CD14-positive monocyte (primary cell): ENCODE data around the gene PON2. TPM values are rescaled to one million over a fixed set of nuclear protein-coding genes. Genes with fewer than 3 reads are reported as not detected.
A peak's percentile ranks its signal among the peaks of the same experiment; 100 is the strongest.

Experiments
- DNase-seq, 3 donors: peaks; one replicate each; pipeline ENCODE4 v3.0.0-alpha.2; 2011 to 2022
- H2AFZ ChIP-seq: 2 replicates; pipeline ENCODE4 v1.6.0; 2012; ENCODE audit warnings: mild to moderate bottlenecking, low read depth, low read length, inconsistent platforms; ENCODE audit not compliant: insufficient read depth, poor library complexity, severe bottlenecking
- H3K27ac ChIP-seq, 2 donors: 1 replicate in 1 of 2; 2 replicates in 1 of 2; pipeline ENCODE4 v1.5.1; 2012 to 2013; ENCODE audit warnings: low read length in 2 of 2, control low read depth in 1 of 2, inconsistent platforms in 1 of 2, low read depth in 1 of 2, mild to moderate bottlenecking in 1 of 2
- H3K27me3 ChIP-seq, 2 donors: one replicate each; pipeline versions ENCODE4 v1.6.0 to v1.6.1; 2011 to 2013; ENCODE audit warnings: low read length in 2 of 2; ENCODE audit not compliant: control insufficient read depth in 2 of 2, insufficient read depth in 2 of 2
- H3K36me3 ChIP-seq, 2 donors: replicated peaks in 1 of 2; 1 replicate in 1 of 2; 2 replicates in 1 of 2; pipeline versions ENCODE4 v1.5.1 to v1.6.1; 2012 to 2013; ENCODE audit warnings: low read length in 2 of 2, control low read depth in 1 of 2, inconsistent platforms in 1 of 2, mild to moderate bottlenecking in 1 of 2; ENCODE audit not compliant: insufficient read depth in 2 of 2, control insufficient read depth in 1 of 2
- H3K4me1 ChIP-seq, 2 donors: 1 replicate in 1 of 2; 2 replicates in 1 of 2; pipeline versions ENCODE4 v1.5.1 to v1.6.1; 2012 to 2013; ENCODE audit warnings: low read length in 2 of 2, control low read depth in 1 of 2, inconsistent platforms in 1 of 2, mild to moderate bottlenecking in 1 of 2, moderate library complexity in 1 of 2; ENCODE audit not compliant: insufficient read depth in 2 of 2, control insufficient read depth in 1 of 2
- H3K4me2 ChIP-seq: replicated peaks from 2 replicates; pipeline ENCODE3; 2012; ENCODE audit warnings: low read length, moderate library complexity, mild to moderate bottlenecking; ENCODE audit not compliant: poor library complexity, severe bottlenecking; ENCODE audit errors: extremely low read depth
- H3K4me3 ChIP-seq, 3 experiments: fragments of 200-600 bp in 1 of 3; sonication (generic) in 1 of 3; replicated peaks in 1 of 3; 1 replicate in 2 of 3; 2 replicates in 1 of 3; pipeline ENCODE4 v1.5.1; 2011 to 2013; ENCODE audit warnings: low read length in 3 of 3, mild to moderate bottlenecking in 3 of 3, control low read depth in 2 of 3, low read depth in 2 of 3, inconsistent platforms in 1 of 3, moderate library complexity in 1 of 3
- H3K79me2 ChIP-seq: 2 replicates; pipeline ENCODE4 v1.6.0; 2012; ENCODE audit warnings: mild to moderate bottlenecking, control low read depth, inconsistent platforms, low read length, moderate library complexity; ENCODE audit not compliant: insufficient read depth
- H3K9ac ChIP-seq: 2 replicates; pipeline ENCODE4 v1.6.0; 2017; ENCODE audit warnings: low read length, mild to moderate bottlenecking; ENCODE audit not compliant: insufficient read depth, poor library complexity, severe bottlenecking
- H3K9me3 ChIP-seq, 2 donors: replicated peaks in 1 of 2; 1 replicate in 1 of 2; 2 replicates in 1 of 2; pipeline versions ENCODE4 v1.5.1 to v1.6.1; 2012 to 2013; ENCODE audit warnings: low read length in 2 of 2, control low read depth in 1 of 2; ENCODE audit not compliant: control insufficient read depth in 1 of 2, insufficient read depth in 1 of 2
- H4K20me1 ChIP-seq: 2 replicates; pipeline ENCODE4 v1.6.0; 2012; ENCODE audit warnings: mild to moderate bottlenecking, low read length, control low read depth, moderate library complexity; ENCODE audit not compliant: insufficient read depth
- H3K27ac Mint-ChIP-seq, 7 donors: one replicate each; pipeline ENCODE4 v1.8.0; 2020; ENCODE audit warnings: mild to moderate bottlenecking in 7 of 7, mixed read lengths in 7 of 7, moderate library complexity in 6 of 7, inconsistent platforms in 2 of 7
- H3K27me3 Mint-ChIP-seq, 3 donors: one replicate each; pipeline ENCODE4 v1.8.0; 2021 to 2022; ENCODE audit warnings: low read depth in 3 of 3, mild to moderate bottlenecking in 3 of 3, mixed read lengths in 3 of 3, moderate library complexity in 3 of 3, inconsistent platforms in 1 of 3
- H3K36me3 Mint-ChIP-seq, 2 donors: one replicate each; pipeline ENCODE4 v1.8.0; 2020; ENCODE audit warnings: mixed read lengths in 2 of 2, inconsistent platforms in 1 of 2, mild to moderate bottlenecking in 1 of 2
- H3K4me1 Mint-ChIP-seq: one replicate; pipeline ENCODE4 v1.8.0; 2020; ENCODE audit warnings: mild to moderate bottlenecking, mixed read lengths
- H3K4me3 Mint-ChIP-seq, 2 donors: one replicate each; pipeline ENCODE4 v1.8.0; 2020; ENCODE audit warnings: mild to moderate bottlenecking in 2 of 2, mixed read lengths in 2 of 2, moderate library complexity in 1 of 2
- H3K9me3 Mint-ChIP-seq, 7 donors: one replicate each; pipeline ENCODE4 v1.8.0; 2020 to 2022; ENCODE audit warnings: mixed read lengths in 7 of 7, mild to moderate bottlenecking in 6 of 7, moderate library complexity in 6 of 7, inconsistent platforms in 2 of 7
- WGBS: methylation state at CpG from one replicate; pipeline ENCODE4 v1.1.5; 2013; ENCODE audit warnings: missing lambda C conversion rate; ENCODE audit not compliant: insufficient coverage; 5-methylcytosine and 5-hydroxymethylcytosine counted together
- intact Hi-C, 2 donors: fragments of 100-400 bp; cut with micrococcal nuclease; formaldehyde crosslinking; loops; one replicate each; pipeline versions ENCODE4 v1.15.0 to v1.15.1; 2023
- polyA plus RNA-seq, 3 donors: library from polyadenylated mRNA; depleted of rRNA in 1 of 3; unstranded in 2 of 3; stranded (reverse) in 1 of 3; fragments of 300-500 nt in 2 of 3; fragments of >200 nt in 1 of 3; fragmentation: Illumina TruSeq in 2 of 3; gene quantifications; 1 replicate in 2 of 3; 2 replicates in 1 of 3; pipeline ENCODE4 v1.2.3, GENCODE V29; 2012 to 2021
- TF ChIP-seq, protein P1 (sequence below): fragments of 200-600 bp; IDR thresholded peaks from one replicate; pipeline ENCODE4 v1.8.0; 2022; ENCODE audit warnings: antibody characterized with exemption, mild to moderate bottlenecking

PON2 gene
- polyA plus RNA-seq, 3 donors, result 11.5 to 14.7 (median 14.4) TPM

DNA sequence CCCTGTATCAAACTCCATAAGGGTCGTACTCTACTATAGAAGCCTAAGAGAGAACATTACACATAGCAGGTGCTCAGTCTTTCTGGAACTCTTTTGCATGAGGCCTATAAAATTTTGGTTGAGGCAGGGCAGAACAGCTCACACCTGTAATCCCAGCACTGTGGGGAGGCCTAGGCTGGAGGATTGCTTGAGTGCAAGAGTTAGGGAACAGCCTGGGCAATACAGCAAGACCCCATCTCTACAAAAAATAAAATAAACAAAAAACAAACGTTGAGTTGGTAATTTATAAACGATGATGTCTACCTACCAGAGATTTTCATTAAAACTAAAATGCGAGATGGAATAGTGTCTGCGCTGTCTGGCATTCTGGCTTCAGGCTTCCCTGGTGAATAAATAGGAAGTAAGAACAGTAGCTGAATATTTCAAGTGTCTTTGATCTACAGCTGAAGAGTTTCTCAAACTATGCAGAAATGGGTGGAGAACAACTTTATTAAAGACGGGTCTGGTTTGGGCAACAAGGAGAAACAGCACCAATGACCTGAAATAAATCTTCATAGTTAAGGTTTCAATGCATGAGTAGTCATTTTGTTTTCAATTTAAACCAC is 774 bp downstream of the PON2 start:
- peak in 2 of 3 donors; percentile 0 to 2 for DNase-seq
- H3K27me3 Mint-ChIP-seq, result peaks cover 0 to 1% (median 0%) of the 10 kb centered on the region in 3 donors
- peak overlapping the region in 1 of 2 donors; percentile 70 for H3K27ac ChIP-seq

DNA sequence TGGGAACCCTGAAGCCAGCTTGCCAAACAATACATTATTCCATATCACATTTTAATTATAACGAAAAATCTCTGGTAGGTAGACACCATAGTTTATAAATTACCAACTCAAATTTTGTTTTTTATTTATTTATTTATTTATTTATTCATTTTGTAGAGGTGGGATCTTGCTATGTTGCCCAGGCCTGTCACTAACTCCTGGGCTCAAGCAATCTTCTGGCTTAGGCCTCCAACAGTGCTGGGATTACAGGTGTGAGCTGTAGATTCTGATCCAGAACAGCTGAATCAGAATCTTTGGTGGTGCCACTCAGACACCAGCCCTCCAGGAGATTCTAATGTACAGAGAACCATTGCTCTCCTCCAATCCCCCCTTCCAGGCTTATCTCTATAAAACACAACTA is 1.7 kb downstream of the PON2 start:
- TF ChIP-seq, protein P1, sequence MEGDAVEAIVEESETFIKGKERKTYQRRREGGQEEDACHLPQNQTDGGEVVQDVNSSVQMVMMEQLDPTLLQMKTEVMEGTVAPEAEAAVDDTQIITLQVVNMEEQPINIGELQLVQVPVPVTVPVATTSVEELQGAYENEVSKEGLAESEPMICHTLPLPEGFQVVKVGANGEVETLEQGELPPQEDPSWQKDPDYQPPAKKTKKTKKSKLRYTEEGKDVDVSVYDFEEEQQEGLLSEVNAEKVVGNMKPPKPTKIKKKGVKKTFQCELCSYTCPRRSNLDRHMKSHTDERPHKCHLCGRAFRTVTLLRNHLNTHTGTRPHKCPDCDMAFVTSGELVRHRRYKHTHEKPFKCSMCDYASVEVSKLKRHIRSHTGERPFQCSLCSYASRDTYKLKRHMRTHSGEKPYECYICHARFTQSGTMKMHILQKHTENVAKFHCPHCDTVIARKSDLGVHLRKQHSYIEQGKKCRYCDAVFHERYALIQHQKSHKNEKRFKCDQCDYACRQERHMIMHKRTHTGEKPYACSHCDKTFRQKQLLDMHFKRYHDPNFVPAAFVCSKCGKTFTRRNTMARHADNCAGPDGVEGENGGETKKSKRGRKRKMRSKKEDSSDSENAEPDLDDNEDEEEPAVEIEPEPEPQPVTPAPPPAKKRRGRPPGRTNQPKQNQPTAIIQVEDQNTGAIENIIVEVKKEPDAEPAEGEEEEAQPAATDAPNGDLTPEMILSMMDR, result no peak
- Mint-ChIP-seq H3K27me3 (peaks cover 0 to 1% (median 0%) of the 10 kb centered on the region in 3 donors), H3K4me3 (no peak overlapping the region), H3K27ac (no peak overlapping the region), H3K36me3 (peaks cover 0 to 3% of the 10 kb centered on the region in 2 donors), H3K4me1 (peaks cover 25% of the 10 kb centered on the region), H3K9me3 (peaks cover 0 to 2% (median 0%) of the 10 kb centered on the region in 7 donors)
- DNase-seq, result no peak
- no peak overlapping the region for H3K4me3 ChIP-seq
- no peaks in the 10 kb centered on the region for H3K36me3 ChIP-seq
- no peak overlapping the region for H3K9ac ChIP-seq
- H3K27me3 ChIP-seq, result no peaks in the 10 kb centered on the region
- H4K20me1 ChIP-seq, result no peaks in the 10 kb centered on the region
- H3K79me2 ChIP-seq, result no peaks in the 10 kb centered on the region
- H2AFZ ChIP-seq, result no peak overlapping the region
- H3K4me1 ChIP-seq, result peaks cover 12 to 13% of the 10 kb centered on the region in 2 donors
- no peak overlapping the region for H3K4me2 ChIP-seq
- no peak overlapping the region for H3K27ac ChIP-seq
- no peaks in the 10 kb centered on the region for H3K9me3 ChIP-seq
- intact Hi-C loops, result no loop called here
- WGBS, result no CpG with 5 or more reads among the region's 1 CpG

More for the DNA sequence above, 774 bp downstream of the PON2 start:
- Mint-ChIP-seq H3K27ac (peak overlapping the region in 1 of 7 donors; percentile 2), H3K9me3 (peaks cover 0 to 2% (median 0%) of the 10 kb centered on the region in 7 donors), H3K4me1 (peaks cover 25% of the 10 kb centered on the region), H3K4me3 (peak overlapping the region; percentile 78 to 88), H3K36me3 (peaks cover 0 to 3% of the 10 kb centered on the region in 2 donors)
- Histone ChIP-seq H4K20me1 (no peaks in the 10 kb centered on the region), H3K36me3 (no peaks in the 10 kb centered on the region), H3K4me1 (peaks cover 12 to 13% of the 10 kb centered on the region in 2 donors), H2AFZ (peak overlapping the region; percentile 98), H3K4me3 (peak overlapping the region; percentile 46 to 85 (median 79)), H3K27me3 (no peaks in the 10 kb centered on the region), H3K9ac (peak overlapping the region; percentile 85), H3K9me3 (no peaks in the 10 kb centered on the region), H3K4me2 (peak overlapping the region; percentile 78), H3K79me2 (no peaks in the 10 kb centered on the region)
- TF ChIP-seq, protein P1, result no peak
- 83% methylated on average over 1 of the region's 6 CpGs for WGBS
- intact Hi-C loops, result no loop called here
